NK-92 (cell line): ENCODE results near the gene SPATA9.

Experiments used
- DNase-seq: peaks from one replicate; lab custom pipeline; 2025; ENCODE audit not compliant: unreplicated experiment; lab: John Stamatoyannopoulos, UW

The SPATA9 gene

GRCh38 chr5:95620870-95621838 lies 61.6 kb downstream of the SPATA9 start:
- no peak for DNase-seq

GRCh38 chr5:95620030-95620869 lies 62.5 kb downstream of the SPATA9 start, which contains the start of gene GPR150:
GPR150 (plus strand) TSS chr5:95620087; CDS start chr5:95620276, 189 bp downstream.
- DNase-seq, result no peak

- DNase-seq, result no peak
These were observed 63.2 kb downstream of the SPATA9 start for GRCh38 chr5:95619514-95620029.

- no peak for DNase-seq
These were observed 63.7 kb downstream of the SPATA9 start for GRCh38 chr5:95619096-95619495.

GRCh38 chr5:95617057-95617456 lies 65.7 kb downstream of the SPATA9 start:
- no peak for DNase-seq

- no peak for DNase-seq
These were observed 67.7 kb downstream of the SPATA9 start for GRCh38 chr5:95615164-95615467.

GRCh38 chr5:95613514-95613913 lies 69.3 kb downstream of the SPATA9 start:
- DNase-seq, result no peak

GRCh38 chr5:95611396-95611795 lies 71.4 kb downstream of the SPATA9 start:
- DNase-seq, result no peak

GRCh38 chr5:95610546-95610945 lies 72.2 kb downstream of the SPATA9 start:
- DNase-seq, result no peak

GRCh38 chr5:95609711-95610110 lies 73.1 kb downstream of the SPATA9 start:
- DNase-seq, result no peak
